Body of pancreas (tissue), 4 donors: Measurements from ENCODE around the gene IL16. TPM values are rescaled to one million over a fixed set of nuclear protein-coding genes. Genes with fewer than 3 reads are reported as not detected.

Experiments
- ATAC-seq: fragments of 150-250 bp; one replicate; pipeline ENCODE4 v1.9.1; 2016
- DNase-seq, 4 donors: peaks; one replicate each; pipeline ENCODE4 v3.0.0-alpha.2; 2019
- H3K27ac ChIP-seq, 4 donors: fragments of 200-600 bp; sonication (generic); 1 replicate in 3 of 4; 2 replicates in 1 of 4; pipeline versions ENCODE4 v1.5.1 to v1.6.1; 2016 to 2019; ENCODE audit warnings: mild to moderate bottlenecking in 1 of 4, mixed read lengths in 1 of 4, moderate library complexity in 1 of 4
- H3K27me3 ChIP-seq, 2 donors: fragments of 200-600 bp; sonication (generic); one replicate each; pipeline ENCODE4 v1.6.0; 2016; ENCODE audit warnings: mild to moderate bottlenecking in 1 of 2
- H3K36me3 ChIP-seq, 2 donors: fragments of 200-600 bp; sonication (generic); replicated peaks in 1 of 2; 2 replicates each; pipeline ENCODE4 v1.5.1; 2016; ENCODE audit warnings: low read depth in 2 of 2; ENCODE audit not compliant: insufficient read depth in 1 of 2
- H3K4me1 ChIP-seq: fragments of 200-600 bp; sonication (generic); one replicate; pipeline ENCODE4 v1.6.0; 2016
- H3K4me3 ChIP-seq, 2 donors: fragments of 200-600 bp; sonication (generic); 1 replicate in 1 of 2; 2 replicates in 1 of 2; pipeline ENCODE4 v1.5.1; 2016 to 2019
- H3K9me3 ChIP-seq, 3 donors: fragments of 200-600 bp; sonication (generic); 1 replicate in 2 of 3; 2 replicates in 1 of 3; pipeline ENCODE4 v1.5.1; 2016
- POLR2A ChIP-seq, 3 donors: fragments of 450-650 bp; IDR thresholded peaks; one replicate each; pipeline ENCODE4 v1.6.1; 2016; ENCODE audit warnings: antibody characterized with exemption in 3 of 3, mild to moderate bottlenecking in 2 of 3
- WGBS, 2 donors: methylation state at CpG; one replicate each; pipeline ENCODE4 v1.1.5; 2017; 5-methylcytosine and 5-hydroxymethylcytosine counted together
- intact Hi-C: fragments of 100-400 bp; cut with DNase I; formaldehyde crosslinking; loops from one replicate; pipeline ENCODE4 v1.15.1; 2023
- total RNA-seq, 2 donors: library from RNA; depleted of rRNA; stranded (reverse); fragments of >200 nt; gene quantifications; one replicate each; pipeline ENCODE4 v1.1.0, GENCODE V29; 2016
- TF ChIP-seq, protein P1 (sequence below), 7 experiments: fragments of 450-650 bp in 4 of 7; fragments of 200-600 bp in 3 of 7; sonication (generic) in 3 of 7; IDR thresholded peaks; one replicate each; pipeline ENCODE4 v1.5.1; 2016 to 2019; ENCODE audit warnings: antibody characterized with exemption in 7 of 7

IL16 gene
- total RNA-seq, 2 donors from 2014 or later: 2.9 to 4.9 TPM

DNA sequence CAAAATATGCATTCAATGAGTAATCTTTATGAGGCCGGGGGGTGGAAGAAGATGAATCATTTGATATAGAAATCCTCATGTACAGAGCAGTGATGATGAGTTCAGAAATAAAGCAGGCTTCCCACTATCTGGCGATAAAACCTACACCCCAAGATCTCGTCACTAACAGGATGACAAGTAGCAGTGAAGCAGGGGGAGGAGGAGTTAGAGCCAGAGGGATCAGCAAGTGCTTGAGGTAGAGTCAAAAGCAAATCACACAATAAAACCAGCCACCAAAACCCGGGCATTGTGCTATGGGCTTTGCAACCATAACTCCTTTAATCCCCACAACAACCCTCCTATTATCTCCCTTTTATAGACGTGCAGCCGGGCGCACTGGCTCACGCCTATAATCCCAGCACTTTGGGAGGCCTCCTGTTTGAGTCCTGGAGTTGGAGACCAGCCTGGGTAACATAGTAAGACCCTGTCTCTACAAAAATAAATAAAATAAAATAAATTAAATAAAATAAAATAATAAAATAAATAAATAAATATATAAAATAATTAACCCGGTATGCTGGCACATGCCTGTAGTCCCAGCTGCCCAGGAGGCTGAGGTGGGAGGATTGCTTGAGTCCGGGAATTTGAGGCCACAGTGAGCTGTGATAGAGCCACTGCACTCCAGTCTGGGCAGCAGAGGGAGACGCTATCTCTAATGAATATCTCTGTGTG lies 74.3 kb downstream of the IL16 start:
- no peak overlapping the region for H3K4me3 ChIP-seq
- peaks cover 23% of the 10 kb centered on the region for H3K4me1 ChIP-seq
- ATAC-seq (no peak), DNase-seq (no peak)
- no peaks in the 10 kb centered on the region for H3K36me3 ChIP-seq
- no peaks in the 10 kb centered on the region for H3K9me3 ChIP-seq
- intact Hi-C loops: loop anchor here (5.0 kb wide), 1 partner anchor 131 kb away; no protein-coding TSS in a partner anchor
- H3K27me3 ChIP-seq: no peaks in the 10 kb centered on the region
- no peak overlapping the region for H3K27ac ChIP-seq
- WGBS, 2 donors: 84 to 86% methylated on average over 11 of the region's 11 CpGs
- no peak for TF ChIP-seq POLR2A (IDR thresholded peaks at IDR 0.05)
- TF ChIP-seq, protein P1, sequence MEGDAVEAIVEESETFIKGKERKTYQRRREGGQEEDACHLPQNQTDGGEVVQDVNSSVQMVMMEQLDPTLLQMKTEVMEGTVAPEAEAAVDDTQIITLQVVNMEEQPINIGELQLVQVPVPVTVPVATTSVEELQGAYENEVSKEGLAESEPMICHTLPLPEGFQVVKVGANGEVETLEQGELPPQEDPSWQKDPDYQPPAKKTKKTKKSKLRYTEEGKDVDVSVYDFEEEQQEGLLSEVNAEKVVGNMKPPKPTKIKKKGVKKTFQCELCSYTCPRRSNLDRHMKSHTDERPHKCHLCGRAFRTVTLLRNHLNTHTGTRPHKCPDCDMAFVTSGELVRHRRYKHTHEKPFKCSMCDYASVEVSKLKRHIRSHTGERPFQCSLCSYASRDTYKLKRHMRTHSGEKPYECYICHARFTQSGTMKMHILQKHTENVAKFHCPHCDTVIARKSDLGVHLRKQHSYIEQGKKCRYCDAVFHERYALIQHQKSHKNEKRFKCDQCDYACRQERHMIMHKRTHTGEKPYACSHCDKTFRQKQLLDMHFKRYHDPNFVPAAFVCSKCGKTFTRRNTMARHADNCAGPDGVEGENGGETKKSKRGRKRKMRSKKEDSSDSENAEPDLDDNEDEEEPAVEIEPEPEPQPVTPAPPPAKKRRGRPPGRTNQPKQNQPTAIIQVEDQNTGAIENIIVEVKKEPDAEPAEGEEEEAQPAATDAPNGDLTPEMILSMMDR (IDR thresholded peaks at IDR 0.05): no peak

DNA sequence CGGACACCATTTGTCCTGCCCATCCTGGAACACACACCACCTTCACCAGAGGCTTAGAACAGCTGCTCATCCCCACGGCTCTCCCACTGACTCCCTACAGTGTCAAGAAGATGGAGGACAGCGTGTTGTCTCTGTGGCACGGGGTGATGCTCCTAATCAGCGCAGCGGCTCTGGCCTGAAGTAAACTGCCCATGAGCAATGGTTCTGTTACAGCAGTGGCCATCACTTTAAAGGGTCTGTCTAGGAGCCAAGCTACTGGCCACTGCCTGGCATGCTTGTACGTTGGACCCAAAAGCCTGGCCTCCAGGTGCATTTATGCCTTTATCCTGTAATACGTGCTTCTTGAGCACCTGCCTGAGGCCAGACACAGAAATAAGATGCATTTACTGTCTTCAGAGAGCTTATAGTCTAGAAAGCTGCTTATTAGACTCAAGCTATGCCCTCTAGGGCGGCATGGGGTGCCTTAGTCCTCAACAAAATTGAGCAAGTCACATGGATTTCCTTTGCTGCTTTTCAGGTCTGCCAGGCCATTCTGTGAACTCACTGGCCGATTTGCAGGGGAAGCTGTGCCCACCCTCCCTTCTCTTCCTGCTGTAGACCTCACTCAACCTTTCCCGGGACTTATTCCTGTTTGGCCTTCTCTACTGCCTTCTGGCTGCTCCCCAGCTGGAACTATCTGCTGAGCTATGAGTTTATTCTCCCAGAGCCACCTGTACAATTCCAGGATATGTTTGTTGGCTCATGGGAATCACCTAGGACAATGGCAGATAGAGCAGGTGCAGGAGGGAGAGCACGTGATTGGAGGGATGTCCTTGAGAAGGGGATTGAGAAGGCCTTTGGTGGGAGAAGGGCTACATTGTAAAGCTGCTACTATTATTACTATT lies 75.3 kb downstream of the IL16 start:
- Histone ChIP-seq H3K9me3 (no peaks in the 10 kb centered on the region), H3K27me3 (no peaks in the 10 kb centered on the region), H3K27ac (no peak overlapping the region), H3K36me3 (no peaks in the 10 kb centered on the region), H3K4me1 (peaks cover 22% of the 10 kb centered on the region), H3K4me3 (no peak overlapping the region)
- intact Hi-C loops: loop anchor here (5.0 kb wide), 1 partner anchor 130 kb away; no protein-coding TSS in a partner anchor
- DNase-seq: peak in 1 of 4 donors; percentile 52
- TF ChIP-seq POLR2A (IDR thresholded peaks at IDR 0.05): no peak
- TF ChIP-seq, protein P1 (IDR thresholded peaks at IDR 0.05): no peak
- peak; percentile 19 for ATAC-seq
- WGBS, 2 donors: 67 to 75% methylated on average over 7 to 12 of the region's 12 CpGs

DNA sequence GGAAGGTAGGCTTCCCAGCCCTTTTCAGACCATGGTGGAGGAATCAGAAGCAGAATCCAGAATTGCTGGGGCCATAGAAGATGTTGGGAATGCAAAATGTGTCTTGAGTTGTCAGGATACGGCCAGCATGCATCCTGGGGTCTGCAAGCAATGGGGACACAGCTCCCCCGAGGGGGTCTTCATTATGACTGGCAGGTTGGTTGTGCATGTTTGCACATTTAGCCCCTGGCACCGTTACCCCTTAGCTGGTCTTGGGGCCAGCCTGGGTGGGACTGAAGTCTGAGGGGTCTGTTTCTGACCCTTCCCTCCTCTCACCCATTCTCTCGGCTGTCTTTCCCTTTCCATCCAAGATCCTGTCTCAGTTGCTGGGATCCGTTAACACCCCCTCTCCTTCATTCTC lies 76.5 kb downstream of the IL16 start:
- 79 to 91% methylated on average over 4 to 5 of the region's 5 CpGs for WGBS, 2 donors

DNA sequence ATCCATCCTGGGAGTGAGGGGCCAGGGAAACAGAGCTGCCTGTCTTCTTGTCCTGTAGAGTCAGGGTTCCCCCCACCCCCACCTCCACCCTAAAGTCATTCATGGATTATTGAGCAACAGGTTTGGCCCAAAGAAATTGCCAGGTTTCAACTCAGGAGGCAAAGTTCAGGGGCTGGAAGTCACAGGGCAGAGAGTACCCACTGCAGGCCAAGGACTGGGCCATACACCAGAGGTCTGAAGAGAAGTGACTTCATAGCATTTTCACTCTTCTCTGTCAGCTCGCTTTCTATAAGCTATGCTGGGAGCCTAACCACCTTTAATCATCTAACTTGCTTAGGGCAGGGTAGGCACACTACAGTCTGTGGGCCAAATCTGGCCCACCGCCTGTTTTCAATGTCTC lies 77.2 kb downstream of the IL16 start:
- no peak for TF ChIP-seq POLR2A (IDR thresholded peaks at IDR 0.05)
- TF ChIP-seq, protein P1 (IDR thresholded peaks at IDR 0.05): no peak
- H3K36me3 ChIP-seq: no peaks in the 10 kb centered on the region
- H3K27me3 ChIP-seq: no peaks in the 10 kb centered on the region
- intact Hi-C loops: loop anchor here (5.0 kb wide), 1 partner anchor 128 kb away; no protein-coding TSS in a partner anchor
- no peak overlapping the region for H3K4me3 ChIP-seq
- H3K4me1 ChIP-seq: peaks cover 22% of the 10 kb centered on the region
- WGBS, 2 donors: 73 to 89% methylated on average over 2 of the region's 2 CpGs
- DNase-seq (no peak), ATAC-seq (no peak)
- H3K9me3 ChIP-seq: no peaks in the 10 kb centered on the region
- no peak overlapping the region for H3K27ac ChIP-seq

More for the DNA sequence above, 76.5 kb downstream of the IL16 start:
- no peak overlapping the region for H3K27ac ChIP-seq
- DNase-seq (no peak), ATAC-seq (no peak)
- no peak overlapping the region for H3K4me3 ChIP-seq
- no peaks in the 10 kb centered on the region for H3K27me3 ChIP-seq
- intact Hi-C loops: loop anchor here (5.0 kb wide), 1 partner anchor 129 kb away; no protein-coding TSS in a partner anchor
- H3K36me3 ChIP-seq: no peaks in the 10 kb centered on the region
- TF ChIP-seq, protein P1 (IDR thresholded peaks at IDR 0.05): no peak
- H3K4me1 ChIP-seq: peaks cover 22% of the 10 kb centered on the region
- no peaks in the 10 kb centered on the region for H3K9me3 ChIP-seq
